Measurements from ENCODE around the gene RNFT2.

GRCh38 chr12:116798719-116799118 lies 60.6 kb downstream of the RNFT2 start:
- TF ChIP-seq MAX (IDR thresholded peaks at IDR 0.05; ENCODE audit: low read depth, low read length), result no peak
- TF ChIP-seq, protein P1, sequence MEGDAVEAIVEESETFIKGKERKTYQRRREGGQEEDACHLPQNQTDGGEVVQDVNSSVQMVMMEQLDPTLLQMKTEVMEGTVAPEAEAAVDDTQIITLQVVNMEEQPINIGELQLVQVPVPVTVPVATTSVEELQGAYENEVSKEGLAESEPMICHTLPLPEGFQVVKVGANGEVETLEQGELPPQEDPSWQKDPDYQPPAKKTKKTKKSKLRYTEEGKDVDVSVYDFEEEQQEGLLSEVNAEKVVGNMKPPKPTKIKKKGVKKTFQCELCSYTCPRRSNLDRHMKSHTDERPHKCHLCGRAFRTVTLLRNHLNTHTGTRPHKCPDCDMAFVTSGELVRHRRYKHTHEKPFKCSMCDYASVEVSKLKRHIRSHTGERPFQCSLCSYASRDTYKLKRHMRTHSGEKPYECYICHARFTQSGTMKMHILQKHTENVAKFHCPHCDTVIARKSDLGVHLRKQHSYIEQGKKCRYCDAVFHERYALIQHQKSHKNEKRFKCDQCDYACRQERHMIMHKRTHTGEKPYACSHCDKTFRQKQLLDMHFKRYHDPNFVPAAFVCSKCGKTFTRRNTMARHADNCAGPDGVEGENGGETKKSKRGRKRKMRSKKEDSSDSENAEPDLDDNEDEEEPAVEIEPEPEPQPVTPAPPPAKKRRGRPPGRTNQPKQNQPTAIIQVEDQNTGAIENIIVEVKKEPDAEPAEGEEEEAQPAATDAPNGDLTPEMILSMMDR (IDR thresholded peaks at IDR 0.05; ENCODE audit: low read depth, low read length), result no peak
- TF ChIP-seq POLR2A (IDR thresholded peaks at IDR 0.05; ENCODE audit: extremely low read depth, insufficient read length), result no peak
